Measurements from ENCODE around the gene ARAP2.

The ARAP2 gene

DNA sequence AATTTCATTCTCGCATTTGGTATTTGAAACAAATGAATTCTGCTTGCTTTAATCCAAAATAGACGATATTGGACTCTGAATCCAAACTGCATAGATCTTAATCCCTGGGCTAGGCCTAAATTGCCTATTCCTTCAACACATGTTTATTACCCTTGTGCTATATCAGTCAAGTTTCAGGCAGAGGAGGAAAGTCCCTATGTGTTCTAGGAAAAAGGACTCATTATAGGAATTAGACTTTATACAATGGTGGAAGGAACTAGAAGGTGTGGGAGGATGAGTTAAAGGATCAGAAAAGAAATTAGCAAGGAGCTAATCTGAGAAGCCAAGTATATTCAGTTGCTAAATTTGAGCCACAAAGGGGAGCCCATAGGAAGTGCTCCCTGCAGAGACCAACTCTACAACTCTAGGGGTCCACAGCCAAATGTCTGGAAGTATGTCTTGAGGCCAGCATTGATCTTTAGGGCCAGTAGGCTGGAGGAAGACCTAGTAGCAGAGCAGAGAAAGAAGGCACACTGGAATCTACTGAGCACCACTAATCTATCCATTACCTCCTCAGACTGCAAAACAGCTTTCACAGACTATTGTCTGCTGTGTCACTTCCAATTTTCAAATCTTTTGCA is 20.0 kb upstream of the ARAP2 start:
- no peak for DNase-seq

DNA sequence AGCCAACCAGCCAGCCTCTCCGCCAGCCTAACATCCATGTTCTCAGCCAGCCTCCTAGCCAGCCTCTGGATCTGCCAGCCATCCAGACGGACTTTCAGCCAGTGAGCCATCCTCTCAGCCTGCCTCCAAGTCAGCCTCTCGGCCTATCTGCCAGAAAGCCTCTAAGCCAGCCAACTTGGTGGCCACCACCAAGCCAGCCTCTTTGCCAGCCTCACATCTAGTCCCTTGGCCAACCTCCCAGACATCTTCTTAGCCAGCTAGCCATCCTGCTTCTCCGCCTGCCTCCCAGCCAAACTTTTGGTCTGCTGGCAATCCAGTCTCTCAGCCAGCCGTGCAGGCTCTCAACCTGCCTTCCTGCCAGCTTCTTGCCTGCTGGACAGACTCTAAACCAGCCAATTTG is 16.4 kb upstream of the ARAP2 start:
- no peak for DNase-seq

DNA sequence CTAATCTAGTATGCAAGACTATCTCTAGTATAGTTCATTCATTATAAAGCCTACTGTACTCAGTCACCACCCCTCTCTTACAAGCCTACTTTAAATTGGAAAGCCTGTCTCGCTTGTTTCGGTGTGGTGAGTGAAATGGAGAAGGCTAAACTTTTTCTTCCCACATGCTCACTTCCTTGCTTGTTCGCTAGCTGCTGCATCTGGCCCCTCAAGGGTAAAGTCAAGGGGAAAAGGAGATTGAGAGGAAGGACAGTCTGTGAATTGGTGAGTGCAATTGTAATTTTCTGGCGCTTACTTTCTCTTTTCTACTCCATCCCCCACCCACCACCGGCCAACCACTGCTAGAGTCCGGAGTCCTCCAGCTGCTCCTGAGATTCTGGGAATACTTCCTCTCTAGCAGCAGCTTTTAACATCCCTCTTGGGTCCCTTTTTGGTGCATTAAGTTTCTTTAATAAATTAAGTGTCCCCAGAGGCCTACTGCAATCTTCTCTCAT is 12.1 kb upstream of the ARAP2 start:
- no peak for DNase-seq

DNA sequence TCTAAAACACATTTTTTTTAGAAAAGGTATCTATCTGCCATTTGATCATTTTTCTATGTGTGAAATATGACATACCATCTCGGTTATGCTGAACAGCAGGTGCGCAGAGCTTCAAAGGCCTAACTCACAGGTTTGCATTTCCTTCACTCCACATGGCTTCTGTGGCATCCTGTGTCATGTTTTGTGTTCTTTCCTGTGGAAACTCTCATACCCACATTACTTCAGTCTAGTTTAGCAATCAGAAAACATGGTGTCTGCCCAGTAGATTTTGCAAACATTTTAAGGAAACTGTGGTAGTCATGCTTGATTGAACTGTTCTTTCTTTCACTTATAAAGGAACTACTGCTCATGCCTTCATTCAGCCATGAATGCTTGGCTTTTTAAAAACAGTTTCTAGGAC is 11.3 kb upstream of the ARAP2 start:
- peak; percentile 95 for DNase-seq

DNA sequence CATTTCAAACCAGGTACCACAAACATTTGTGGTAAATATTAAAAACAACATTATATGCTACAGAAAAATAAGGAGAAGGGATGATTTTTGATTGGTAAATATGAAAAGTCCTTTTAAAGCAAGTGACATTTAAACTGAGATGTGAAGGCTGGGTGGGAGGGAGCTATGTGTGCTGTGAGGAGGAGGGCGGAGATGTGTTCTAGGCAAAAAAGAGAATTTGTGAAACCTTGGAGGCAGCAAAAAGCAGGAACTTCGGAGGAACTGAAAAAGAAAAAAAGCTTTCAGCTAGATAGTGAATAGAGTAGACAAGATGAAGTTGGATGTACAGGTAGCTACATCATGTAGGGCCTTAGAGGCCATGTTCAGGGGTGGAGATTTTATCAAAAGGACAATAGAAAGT is 10.1 kb upstream of the ARAP2 start:
- DNase-seq = no peak

DNA sequence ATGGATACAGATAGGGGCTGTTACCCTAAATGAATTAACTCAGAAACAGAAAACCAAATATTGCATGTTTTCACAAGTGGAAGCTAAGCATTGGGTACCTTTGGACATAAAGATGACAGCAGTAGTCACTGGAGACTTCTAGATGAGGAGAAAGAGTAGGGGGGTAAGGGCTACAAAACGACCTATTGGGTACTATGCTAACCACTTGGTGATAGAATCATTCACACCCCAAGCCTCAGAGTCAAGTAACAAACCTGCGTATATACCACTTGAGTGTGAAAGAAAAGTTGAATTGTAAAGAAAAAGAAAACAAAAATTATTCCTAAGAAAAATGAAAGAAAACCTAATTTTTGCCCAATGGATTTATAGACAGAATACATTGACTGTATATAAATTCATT is 7.7 kb upstream of the ARAP2 start:
- no peak for DNase-seq

DNA sequence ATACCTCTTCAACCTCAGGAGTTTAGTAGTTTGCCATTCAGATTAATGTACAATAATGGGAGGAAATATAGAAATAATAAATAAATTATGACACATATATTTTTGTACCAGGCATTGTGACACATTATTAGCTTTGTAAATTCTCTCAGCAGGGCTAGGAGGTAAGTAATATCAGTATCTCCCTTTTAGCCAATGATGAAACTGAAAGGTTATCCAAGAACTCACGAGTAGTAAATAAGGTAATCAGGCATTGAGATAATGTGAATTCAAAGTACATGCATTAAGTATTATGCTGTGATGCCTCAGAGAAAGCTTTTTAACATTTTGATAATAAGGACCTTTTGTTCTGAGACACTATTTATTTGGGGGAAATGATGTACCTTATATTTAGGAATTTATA is 5.3 kb upstream of the ARAP2 start:
- DNase-seq = no peak

DNA sequence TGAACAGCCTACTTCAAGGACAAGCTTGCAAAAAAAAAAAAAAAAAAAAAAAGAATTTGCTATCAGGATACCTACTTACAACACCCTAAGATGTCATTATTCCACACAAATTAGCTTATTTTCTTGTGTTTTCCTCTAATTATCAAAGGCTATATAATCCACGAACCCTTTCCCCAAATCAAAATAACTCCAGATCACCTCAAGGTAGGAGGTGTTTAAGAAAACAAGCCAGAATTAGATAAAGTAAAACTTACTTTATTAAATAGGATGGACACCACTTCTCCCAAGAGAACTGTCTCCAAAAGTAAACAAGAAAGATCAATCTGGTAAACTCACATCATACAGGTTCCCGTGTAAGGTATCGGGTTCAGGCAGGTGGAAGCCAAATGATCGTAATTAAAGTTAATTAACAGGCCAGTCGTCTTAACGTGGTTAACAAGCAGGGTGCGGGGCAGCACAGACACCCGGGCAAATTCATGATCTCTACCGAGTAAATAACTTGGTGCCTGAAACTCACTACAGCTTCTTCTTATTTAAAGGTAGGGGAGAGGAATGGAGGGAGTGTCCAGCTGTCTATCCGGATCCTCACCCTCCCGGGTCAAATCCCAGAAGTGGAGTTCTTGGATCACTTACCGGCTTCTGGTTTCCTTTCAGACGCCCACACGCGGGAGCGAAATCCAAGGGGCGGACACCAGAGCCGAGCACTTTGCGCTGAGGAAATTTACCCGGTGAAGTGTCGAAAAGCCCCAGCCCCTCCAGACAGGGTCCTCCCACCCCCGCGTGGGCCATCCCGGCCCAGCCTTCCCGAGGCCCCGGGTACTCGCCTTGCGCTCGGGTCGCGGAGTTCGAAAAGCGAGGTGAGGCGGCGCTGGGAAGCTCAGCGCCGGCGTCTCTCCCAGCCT is 708 bp downstream of the ARAP2 start:
- no peak for DNase-seq

DNA sequence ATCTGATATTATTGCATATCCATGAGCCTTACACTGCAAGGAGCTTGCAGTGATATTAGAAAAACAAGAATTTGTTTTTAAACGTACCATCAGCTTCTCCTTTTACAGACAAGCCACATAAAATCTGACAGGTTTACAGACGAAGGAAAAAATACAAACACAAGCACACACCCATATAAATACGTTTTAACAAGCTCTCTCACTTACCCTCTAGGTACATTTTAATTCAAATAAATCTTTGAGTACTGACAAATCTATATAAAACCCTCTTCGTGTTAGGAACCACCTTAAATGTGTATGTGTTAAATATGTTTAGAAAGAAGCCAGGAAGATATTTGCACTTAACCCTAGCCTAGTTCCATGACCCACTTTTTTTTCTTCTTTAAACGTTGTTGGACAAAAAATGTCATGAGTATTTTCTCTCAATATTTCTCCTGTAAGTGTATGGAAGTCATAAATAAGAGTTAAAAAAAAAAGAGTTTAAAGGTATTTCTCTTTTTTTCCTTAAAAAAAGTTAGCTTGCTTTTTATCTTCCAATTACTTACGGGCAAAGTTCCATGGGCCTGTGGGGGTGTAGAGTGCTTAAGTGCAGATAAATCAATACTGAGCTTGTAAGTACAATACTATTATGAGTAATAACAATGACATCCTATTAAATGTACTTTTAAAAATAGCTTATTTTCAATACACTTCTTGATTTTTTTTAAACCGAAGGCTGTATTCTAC is 1.5 kb downstream of the ARAP2 start:
- DNase-seq = no peak

DNA sequence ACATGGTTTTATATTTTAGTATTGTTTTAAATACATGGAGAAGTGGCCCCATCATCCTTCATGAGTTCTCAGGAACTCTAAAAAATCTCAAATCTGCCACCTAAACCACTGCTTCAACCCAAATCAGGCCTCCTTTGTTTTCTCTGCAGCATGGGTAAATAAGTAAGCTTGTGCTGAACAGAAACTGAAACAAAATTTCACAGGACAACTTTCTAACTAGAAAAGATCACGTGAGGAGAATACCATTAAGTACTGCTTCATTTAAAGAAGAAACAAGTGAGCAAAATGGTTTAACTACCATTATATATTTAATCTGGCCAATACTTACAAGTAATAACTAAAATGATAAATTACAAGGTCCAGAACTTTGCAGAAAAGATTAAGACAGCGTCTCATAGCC is 2.5 kb downstream of the ARAP2 start:
- DNase-seq = no peak

DNA sequence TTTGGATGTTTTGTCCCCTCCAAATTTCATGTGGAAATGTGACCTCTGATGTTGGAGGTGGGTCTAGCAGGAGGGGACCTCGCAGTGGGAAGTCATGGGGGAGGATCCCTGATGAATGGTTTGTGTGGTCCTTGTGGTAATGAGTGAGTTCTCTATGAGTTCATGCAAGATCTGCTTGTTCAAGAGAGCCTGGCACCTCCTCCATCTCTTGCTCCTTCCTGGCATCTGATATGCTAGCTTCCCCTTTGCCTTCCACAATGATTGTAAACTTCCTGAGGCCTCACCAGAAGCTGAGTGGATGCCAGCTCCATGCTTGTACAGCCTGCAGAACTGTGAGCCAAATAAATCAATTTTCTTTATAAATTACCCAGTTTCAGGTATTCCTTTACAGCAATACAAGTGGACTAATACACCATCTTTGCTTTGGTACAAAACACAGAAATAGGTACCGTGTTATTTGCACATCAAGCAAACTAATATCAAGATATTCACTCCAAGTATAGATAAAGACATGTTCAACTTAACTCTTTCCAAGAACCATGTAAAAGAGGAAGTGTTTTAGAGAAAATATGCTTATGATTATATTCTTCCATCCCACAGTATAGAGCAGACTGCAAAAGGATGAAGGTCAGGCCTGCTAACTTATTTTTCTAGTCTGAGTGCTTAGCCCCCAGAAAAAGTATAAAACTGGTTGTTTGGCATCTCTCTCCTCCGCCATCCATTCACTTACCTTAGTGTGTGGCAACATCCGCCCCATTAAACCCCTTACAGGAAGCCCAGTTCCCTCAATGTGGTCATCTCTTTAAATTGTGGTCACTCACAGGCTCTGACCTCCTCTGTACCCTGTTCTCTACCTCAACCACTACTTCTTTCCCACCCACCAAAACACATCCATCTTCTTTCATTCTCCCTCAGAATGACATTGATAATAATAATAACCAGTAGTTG is 6.7 kb downstream of the ARAP2 start:
- DNase-seq = no peak

DNA sequence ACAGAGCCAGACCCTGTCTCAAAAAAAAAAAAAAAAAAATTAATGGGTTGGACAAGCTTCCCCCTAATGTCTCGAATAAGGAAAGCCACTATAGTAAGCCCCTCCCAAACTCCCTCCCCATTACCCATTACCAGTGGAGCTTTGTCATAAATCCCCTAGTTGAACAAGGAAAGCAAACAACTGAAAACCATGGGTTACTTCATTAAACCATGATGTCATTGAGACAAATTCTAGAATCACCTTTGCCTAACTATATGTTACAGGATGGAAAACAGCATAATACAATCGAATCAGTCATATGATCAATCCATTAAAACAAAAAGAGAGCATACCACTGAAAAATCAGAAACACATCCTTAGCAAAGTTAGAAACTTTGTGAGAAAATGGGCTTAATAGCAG is 8.2 kb downstream of the ARAP2 start:
- DNase-seq = no peak

DNA sequence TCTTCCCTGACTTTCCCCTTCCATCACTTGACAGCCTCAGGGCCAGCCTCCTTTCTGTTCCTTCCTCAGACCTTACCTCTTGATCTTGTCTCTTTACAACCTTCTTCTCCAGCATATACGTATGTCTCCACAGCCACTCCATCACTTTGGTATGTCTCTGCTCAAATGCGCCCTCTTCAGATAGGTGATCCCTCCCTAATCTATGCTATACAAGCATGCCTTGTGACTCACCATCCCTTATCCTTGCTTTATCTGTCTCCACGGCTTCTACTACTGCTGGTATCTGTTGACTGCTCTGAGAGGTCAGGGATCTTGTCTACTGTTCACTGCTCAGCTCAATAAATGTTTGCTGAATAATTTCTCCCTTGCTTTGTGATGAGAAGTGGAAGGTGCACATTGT is 9.0 kb downstream of the ARAP2 start:
- DNase-seq = no peak

DNA sequence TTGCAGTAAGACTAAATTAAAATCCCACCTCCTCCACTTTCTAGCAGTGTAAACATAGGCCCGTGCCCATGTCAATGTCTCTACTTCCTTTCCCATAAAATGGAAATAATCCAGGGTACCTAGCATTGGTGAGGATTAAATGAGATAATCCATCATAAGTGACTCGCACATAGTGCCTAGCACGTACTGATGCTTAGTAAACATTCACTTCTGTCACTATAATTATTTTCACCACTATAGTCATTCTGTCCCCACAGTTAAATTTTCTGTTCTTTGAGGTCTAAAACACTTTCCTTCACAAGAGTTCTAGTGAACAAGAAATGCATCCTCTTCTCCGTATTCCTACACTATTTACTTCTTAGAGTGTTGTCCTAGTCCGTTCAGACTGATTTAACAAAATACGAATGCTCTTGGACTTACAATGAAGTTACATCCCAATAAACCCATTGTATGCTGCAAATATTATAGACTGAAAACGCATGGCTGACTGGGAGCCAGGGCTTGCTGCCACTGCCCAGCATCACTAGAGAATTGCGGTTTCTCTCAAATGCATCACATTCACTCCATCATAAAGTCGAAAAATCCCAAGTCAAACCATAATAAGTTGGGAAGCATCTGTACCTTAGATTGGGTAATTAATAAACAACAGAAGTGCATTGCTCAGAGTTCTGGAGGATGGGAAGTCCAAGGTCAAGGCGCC is 10.6 kb downstream of the ARAP2 start:
- no peak for DNase-seq

DNA sequence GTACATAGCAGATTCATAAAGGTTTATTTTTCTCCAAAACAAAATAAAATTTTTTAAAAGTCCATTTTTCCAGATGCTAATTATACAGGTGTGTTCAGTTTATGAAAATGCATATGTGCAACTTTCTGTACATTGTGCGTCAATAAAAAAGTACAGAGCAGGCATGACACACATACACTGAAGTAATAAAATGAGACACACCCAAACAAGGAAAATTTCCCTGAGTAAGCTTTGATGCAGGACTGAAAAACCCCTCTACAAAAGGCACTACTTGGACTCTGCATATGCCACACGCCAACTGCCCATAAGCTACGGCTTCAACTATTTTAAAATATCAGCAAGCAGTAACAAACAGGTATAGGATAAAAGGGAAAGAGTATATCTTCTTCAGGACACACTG is 13.8 kb downstream of the ARAP2 start:
- no peak for DNase-seq

DNA sequence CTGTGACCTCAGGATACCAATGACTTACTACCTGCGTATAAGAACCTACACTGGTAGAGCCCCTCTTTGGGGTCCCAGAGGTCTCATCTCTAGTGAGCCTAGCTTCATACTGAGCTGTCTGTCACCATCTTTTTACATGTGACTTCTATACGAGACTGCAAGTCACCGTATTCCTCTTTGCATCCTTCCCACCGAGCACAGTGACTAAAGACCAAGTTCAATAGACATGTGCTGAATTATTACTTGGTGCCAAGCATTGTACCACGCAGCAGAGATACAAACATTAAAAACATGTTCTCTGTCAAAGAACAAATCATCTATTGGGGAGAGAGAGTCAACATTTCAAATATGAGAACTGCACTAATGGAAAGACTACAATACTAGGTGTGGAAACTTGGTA is 16.4 kb downstream of the ARAP2 start:
- DNase-seq = no peak

DNA sequence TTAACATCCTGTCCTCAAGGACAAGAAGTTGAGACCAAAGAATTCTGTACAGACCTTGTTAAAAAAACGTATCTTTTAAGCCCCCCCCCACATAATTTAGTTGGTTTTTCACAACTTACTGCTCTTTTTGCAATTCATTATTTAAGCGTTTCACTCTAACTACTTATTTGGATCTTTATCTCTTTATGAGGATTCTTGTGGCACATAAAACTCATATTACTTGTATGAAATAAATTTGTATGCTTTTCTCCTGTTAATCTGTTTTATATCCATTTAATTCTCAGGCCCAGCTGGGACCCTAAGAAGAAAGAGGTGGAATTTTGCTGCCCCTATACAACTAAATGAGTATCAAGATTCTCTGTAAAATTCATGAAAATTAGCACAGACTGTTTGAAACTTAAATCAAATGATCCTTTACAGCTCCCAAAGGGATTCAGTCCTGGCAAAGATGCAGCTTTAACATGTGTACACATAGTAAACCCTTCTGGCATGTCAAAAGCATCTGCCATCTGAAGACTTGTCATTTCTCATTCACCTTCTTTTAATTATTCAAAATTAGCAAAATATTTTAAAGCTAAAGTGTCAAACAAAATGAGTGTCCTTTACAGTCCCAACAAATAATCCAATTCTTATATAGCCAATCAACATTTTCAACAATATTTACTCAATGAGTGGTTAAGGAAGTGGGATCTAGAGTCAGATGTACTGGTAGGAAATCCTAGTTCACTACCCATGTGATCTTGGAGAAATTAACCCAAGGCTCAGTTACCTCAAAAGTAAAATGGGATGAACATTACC is 17.7 kb downstream of the ARAP2 start:
- no peak for DNase-seq

DNA sequence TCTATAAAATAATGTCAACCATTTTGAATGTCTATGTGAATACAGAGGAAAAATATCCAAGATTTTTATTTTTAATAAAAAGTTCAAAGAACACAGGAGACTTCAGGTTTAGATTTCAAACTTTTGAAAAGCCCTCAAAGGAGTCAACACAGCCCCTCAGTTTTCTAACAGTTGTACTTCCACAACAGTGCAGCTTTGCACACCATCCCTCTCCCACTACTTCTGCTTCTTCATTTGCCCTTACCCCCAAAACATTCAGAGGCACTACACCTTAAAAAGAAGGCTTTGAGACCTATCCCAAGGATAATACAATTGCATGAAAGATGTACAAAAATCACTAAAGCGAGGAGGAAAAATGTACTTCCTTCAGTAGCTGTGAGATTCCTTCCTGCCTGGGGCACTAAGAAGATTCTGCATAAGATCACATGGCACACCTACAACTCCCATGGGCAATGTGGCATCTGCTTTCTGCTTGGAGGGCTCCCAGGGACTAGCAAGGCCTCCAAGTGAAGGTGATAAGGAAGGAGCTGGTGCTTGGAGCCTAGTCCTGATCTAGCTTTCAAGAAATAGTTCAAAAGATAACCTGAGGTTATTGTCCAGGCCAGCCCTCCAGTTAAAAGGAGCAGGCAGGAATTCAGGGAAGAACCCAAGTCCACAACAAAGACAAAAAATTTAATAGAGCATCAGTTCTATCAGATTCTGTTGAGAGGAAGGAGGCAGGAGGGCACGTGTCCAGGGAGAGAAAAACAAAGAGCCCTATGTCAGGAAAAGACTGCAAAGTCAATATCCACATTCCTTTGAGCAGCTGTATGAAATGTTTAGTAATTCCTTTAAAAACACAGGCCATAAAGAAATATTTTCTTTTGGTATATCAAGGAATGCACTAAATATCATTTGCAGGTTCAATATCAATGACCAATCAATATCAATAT is 19.1 kb downstream of the ARAP2 start:
- DNase-seq = no peak

DNA sequence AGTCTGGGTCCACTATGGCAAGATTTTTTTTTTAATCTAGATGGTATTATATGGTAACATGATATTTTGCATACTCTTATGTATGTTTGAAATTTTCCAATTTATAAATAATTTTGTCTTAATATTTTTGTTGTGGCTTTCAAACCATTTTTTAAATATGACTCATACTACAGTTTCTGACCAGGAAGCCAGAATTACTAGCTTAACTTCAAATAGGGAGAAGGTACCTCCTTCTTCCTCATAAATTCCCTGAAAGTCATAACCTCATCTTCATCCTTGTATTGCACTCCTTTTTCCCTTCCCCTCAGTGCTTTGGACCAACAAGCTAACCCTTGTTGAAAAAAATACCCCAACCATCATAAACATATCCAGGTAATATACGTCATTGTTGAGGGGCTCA is 21.6 kb downstream of the ARAP2 start:
- no peak for DNase-seq

DNA sequence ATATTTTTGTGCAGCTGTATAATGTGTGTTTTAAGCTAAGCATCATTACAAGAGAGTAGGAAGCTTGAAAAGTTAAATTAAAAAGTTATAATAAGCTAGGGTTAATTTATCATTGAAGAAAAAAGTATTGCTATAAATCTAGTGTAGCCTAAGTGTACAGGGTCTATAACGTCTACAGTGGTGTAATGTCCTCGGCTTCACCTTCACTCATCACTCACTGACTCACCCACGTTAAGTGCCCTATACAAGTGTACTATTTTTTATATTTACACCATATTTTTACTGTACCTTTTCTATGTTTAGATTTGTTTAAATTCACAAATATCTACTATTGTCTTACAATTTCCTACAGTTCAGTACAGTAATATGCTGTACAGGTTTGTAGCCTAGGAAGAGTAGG is 23.5 kb downstream of the ARAP2 start:
- no peak for DNase-seq
